HepG2 (cell line): ENCODE measurements around the gene CD276. TPM values are rescaled to one million over a fixed set of nuclear protein-coding genes. Genes with fewer than 3 reads are reported as not detected.

ENCODE experiments used
- ATAC-seq: fragments of 200-7000 bp; cut with Tn5 transposase; 3 replicates; pipeline ENCODE4 v1.9.1; 2020; ENCODE audit warnings: mild to moderate bottlenecking, moderate library complexity
- BruUV-seq: library from RNA; stranded (reverse); fragments of 400-500 nt; replicated peaks from 2 replicates; lab custom pipeline; 2021; lab: Mats Ljungman, UMichigan
- CTCF ChIA-PET: fragments of 300-600 bp; formaldehyde crosslinking; extraction: SDS; loops from one replicate; lab custom pipeline; 2021; ENCODE audit warnings: low total read pairs, inconsistent platforms, low intra/inter-chr PET ratio; lab: Yijun Ruan, JAX
- POLR2A ChIA-PET: fragments of 350-600 bp; sonication (Branson Sonifier 250); formaldehyde crosslinking; loops from one replicate; lab custom pipeline; 2020; ENCODE audit warnings: antibody characterized with exemption, inconsistent platforms; lab: Yijun Ruan, JAX
- DNase-seq: peaks from one replicate; pipeline ENCODE4 v3.0.0-alpha.2; 2015; ENCODE audit warnings: low spot score
- FAIRE-seq: peaks from 3 replicates; lab custom pipeline; 2011; peaks lifted over from hg19 to GRCh38; lab: Jason Lieb, UNC
- H2AFZ ChIP-seq: one replicate; pipeline ENCODE4 v1.6.1; 2011; ENCODE audit warnings: low read length, inconsistent platforms
- H3K27ac ChIP-seq: fragments of 300-600 bp; 3 replicates; pipeline ENCODE4 v1.8.0; 2011; ENCODE audit warnings: mixed run types, mild to moderate bottlenecking, mixed read lengths, low read length, inconsistent platforms; ENCODE audit not compliant: insufficient read depth; ENCODE audit errors: extremely low read length
- H3K27me3 ChIP-seq, 2 experiments: fragments of 200-600 bp in 1 of 2; 2 replicates in 1 of 2; 3 replicates in 1 of 2; pipeline versions ENCODE4 v1.6.0 to v1.8.0; 2011; ENCODE audit warnings: low read length in 2 of 2, mild to moderate bottlenecking in 2 of 2, moderate library complexity in 2 of 2, inconsistent platforms in 1 of 2; ENCODE audit not compliant: insufficient read depth in 2 of 2, control insufficient read depth in 1 of 2
- H3K36me3 ChIP-seq, 2 experiments: fragments of 200-600 bp in 1 of 2; replicated peaks in 1 of 2; 2 replicates in 1 of 2; 3 replicates in 1 of 2; pipeline versions ENCODE4 v1.5.1 to v1.8.0; 2011; ENCODE audit warnings: low read length in 2 of 2, inconsistent platforms in 1 of 2; ENCODE audit not compliant: insufficient read depth in 2 of 2, control insufficient read depth in 1 of 2
- H3K4me1 ChIP-seq: 2 replicates; pipeline ENCODE4 v1.5.1; 2012; ENCODE audit warnings: low read length, inconsistent platforms; ENCODE audit not compliant: insufficient read depth
- H3K4me2 ChIP-seq: 2 replicates; pipeline ENCODE4 v1.6.0; 2011; ENCODE audit warnings: low read depth, low read length, inconsistent platforms
- H3K4me3 ChIP-seq, 3 experiments: fragments of 200-600 bp in 1 of 3; sonication (generic), shearing (Covaris generic) in 1 of 3; replicated peaks in 1 of 3; 2 replicates each; pipeline ENCODE4 v1.5.1; 2011 to 2016; ENCODE audit warnings: low read length in 3 of 3, inconsistent platforms in 2 of 3, low read depth in 2 of 3, mild to moderate bottlenecking in 2 of 3, control low read depth in 1 of 3, mixed read lengths in 1 of 3; ENCODE audit not compliant: insufficient read depth in 1 of 3
- H3K79me2 ChIP-seq: one replicate; pipeline ENCODE4 v1.6.1; 2011; ENCODE audit warnings: low read length, inconsistent platforms; ENCODE audit not compliant: insufficient read depth
- H3K9ac ChIP-seq: 2 replicates; pipeline ENCODE4 v1.6.0; 2011; ENCODE audit warnings: mild to moderate bottlenecking, low read depth, low read length, inconsistent platforms; ENCODE audit not compliant: insufficient read depth
- H3K9me3 ChIP-seq: 2 replicates; pipeline ENCODE4 v1.5.1; 2012; ENCODE audit warnings: mild to moderate bottlenecking, low read length
- H4K20me1 ChIP-seq: 2 replicates; pipeline ENCODE4 v1.6.0; 2011; ENCODE audit warnings: inconsistent platforms, mild to moderate bottlenecking, low read length, moderate library complexity; ENCODE audit not compliant: insufficient read depth
- CAMTA2 ChIP-seq: sonication (generic); formaldehyde crosslinking; IDR thresholded peaks from 2 replicates; pipeline ENCODE4 v1.4.0; 2020; ENCODE audit warnings: mild to moderate bottlenecking, missing genetic modification reagents, borderline replicate concordance
- EP300 ChIP-seq, 3 experiments: sonication (generic) in 1 of 3; formaldehyde crosslinking in 1 of 3; IDR thresholded peaks; 2 replicates each; pipeline versions ENCODE4 v1.5.1 to v1.6.1; 2011 to 2020; ENCODE audit warnings: low read depth in 2 of 3, low read length in 2 of 3, borderline replicate concordance in 1 of 3, improper control_type of control experiment in 1 of 3, mild to moderate bottlenecking in 1 of 3, missing genetic modification reagents in 1 of 3, moderate library complexity in 1 of 3
- KDM5B ChIP-seq: sonication (generic); formaldehyde crosslinking; IDR thresholded peaks from 2 replicates; pipeline ENCODE4 v1.4.0; 2020; ENCODE audit warnings: missing genetic modification reagents, mild to moderate bottlenecking, borderline replicate concordance
- MEF2D ChIP-seq: sonication (generic); formaldehyde crosslinking; IDR thresholded peaks from 2 replicates; pipeline ENCODE4 v1.5.1; 2020; ENCODE audit warnings: mild to moderate bottlenecking, missing genetic modification reagents
- SOX5 ChIP-seq: IDR thresholded peaks from 2 replicates; pipeline ENCODE4 v1.6.1; 2016; ENCODE audit warnings: borderline replicate concordance
- SUZ12 ChIP-seq: fragments of 150-350 bp; IDR thresholded peaks from 2 replicates; pipeline ENCODE4 v1.6.1; 2014; ENCODE audit warnings: low read depth, low read length
- ZC3H4 ChIP-seq: sonication (generic); formaldehyde crosslinking; IDR thresholded peaks from 2 replicates; pipeline ENCODE4 v1.4.0; 2020; ENCODE audit warnings: missing genetic modification reagents, borderline replicate concordance
- ZKSCAN5 ChIP-seq: sonication (generic); formaldehyde crosslinking; IDR thresholded peaks from 2 replicates; pipeline ENCODE4 v1.5.1; 2020; ENCODE audit warnings: mild to moderate bottlenecking, missing genetic modification reagents
- ZNF101 ChIP-seq: sonication (generic); formaldehyde crosslinking; IDR thresholded peaks from 2 replicates; pipeline ENCODE4 v1.4.0; 2020; ENCODE audit warnings: mild to moderate bottlenecking, low read depth, missing genetic modification reagents, borderline replicate concordance
- ZNF720 ChIP-seq: sonication (generic); formaldehyde crosslinking; IDR thresholded peaks from 2 replicates; pipeline ENCODE4 v1.4.0; 2020; ENCODE audit warnings: missing genetic modification reagents
- ZNF839 ChIP-seq: sonication (generic); formaldehyde crosslinking; IDR thresholded peaks from 2 replicates; pipeline ENCODE4 v1.4.0; 2020; ENCODE audit warnings: missing genetic modification reagents, mild to moderate bottlenecking, borderline replicate concordance
- WGBS: methylation state at CpG from one replicate; pipeline ENCODE4 v1.1.6; 2017; ENCODE audit warnings: low lambda C conversion rate; 5-methylcytosine and 5-hydroxymethylcytosine counted together
- in situ Hi-C: cut with HindIII; loops from 2 replicates; pipeline ENCODE4 v1.10.0; 2017; ENCODE audit warnings: low pct_unique_long_range_greater_than_20kb; ENCODE audit not compliant: extremely low pct_ligation_motif_present
- intact Hi-C: fragments of 100-400 bp; cut with micrococcal nuclease; formaldehyde crosslinking; loops from one replicate; pipeline ENCODE4 v1.10.0; 2022; ENCODE audit not compliant: unreplicated experiment
- polyA plus RNA-seq, 8 experiments: library from polyadenylated mRNA; depleted of rRNA in 3 of 8; stranded (reverse) in 7 of 8; unstranded in 1 of 8; fragments of >200 nt; fragmentation: Illumina TruSeq in 4 of 8; extraction: Trizol in 4 of 8; gene quantifications; 2 replicates each; pipeline versions ENCODE4 v1.2.1 to v1.2.3, GENCODE V29; 2011 to 2016; ENCODE audit warnings: low read depth in 4 of 8, missing spikeins in 1 of 8, mixed read lengths in 1 of 8; ENCODE audit not compliant: insufficient read depth in 1 of 8
- total RNA-seq, 5 experiments: library from RNA; depleted of rRNA; stranded (reverse); fragments of >200 nt; fragmentation: Illumina TruSeq; extraction: Trizol; gene quantifications; 2 replicates each; pipeline ENCODE4 v1.2.3, GENCODE V29; 2016; ENCODE audit warnings: low read depth in 1 of 5

CD276 gene
- total and polyA plus RNA-seq, 2 of the 13 experiments (the other 11 are each of a cell fraction or from before 2014, with no cell fraction given): 24.6 to 55.2 TPM

- DNase-seq: no peak
- no peak overlapping the region for H3K27ac ChIP-seq
- POLR2A ChIA-PET: no interaction called here
- no peak overlapping the region for H3K4me2 ChIP-seq
- no peak for TF ChIP-seq SUZ12
- TF ChIP-seq ZNF101 (CRISPR knock-in tag): no peak
- TF ChIP-seq MEF2D (CRISPR knock-in tag): no peak
- no peak for TF ChIP-seq SOX5 (CRISPR knock-in tag)
- TF ChIP-seq KDM5B (CRISPR knock-in tag): no peak
- no peak for TF ChIP-seq CAMTA2 (CRISPR knock-in tag)
- TF ChIP-seq ZC3H4 (CRISPR knock-in tag): no peak
- TF ChIP-seq ZKSCAN5 (CRISPR knock-in tag): no peak
- no peak for TF ChIP-seq ZNF720 (CRISPR knock-in tag)
- no peak for TF ChIP-seq EP300 (IDR thresholded peaks at IDR 0.05; ENCODE audit: low read depth in 2 of 2, low read length in 2 of 2)
- no peak for TF ChIP-seq EP300 (CRISPR knock-in tag; IDR thresholded peaks at IDR 0.05; ENCODE audit: borderline replicate concordance)
- no peak for TF ChIP-seq ZNF839 (CRISPR knock-in tag)
- intact Hi-C loops: no loop called here
- FAIRE-seq: no peak
- peaks cover 5 to 14% of the 10 kb centered on the region in 2 experiments; a peak in 2 of 5 replicates for H3K27me3 ChIP-seq
- CTCF ChIA-PET: no interaction called here
- 0 out of 2 replicates have a peak, but pooled peaks cover 2% of the 10 kb centered on the region for H4K20me1 ChIP-seq
- H2AFZ ChIP-seq: no peak overlapping the region
- BruUV-seq: no TSS peak
- 0 out of 5 replicates have a peak, but pooled peaks cover 1 to 3% of the 10 kb centered on the region in 2 experiments for H3K36me3 ChIP-seq
- no peak for ATAC-seq
- in situ Hi-C loops: no loop called here
- 48% methylated on average over 3 of the region's 3 CpGs for WGBS
- H3K4me1 ChIP-seq: no peaks in the 10 kb centered on the region
- H3K9me3 ChIP-seq: no peaks in the 10 kb centered on the region
- H3K9ac ChIP-seq: no peak overlapping the region
- no peaks in the 10 kb centered on the region for H3K79me2 ChIP-seq
- H3K4me3 ChIP-seq: no peak overlapping the region
These were observed 33.0 kb downstream of the CD276 start for GRCh38 chr15:73717206-73717605.
